Activated CD4-positive, alpha-beta T cell treated with anti-CD3 and anti-CD28 coated beads, Interleukin-2, amount 50 U/mL, for 4 hours (primary cell): ENCODE measurements around the gene SHROOM3.

Experiments used
- DNase-seq, 2 experiments: peaks; one replicate each; pipeline ENCODE4 v3.0.0-alpha.2; 2020

The SHROOM3 gene

GRCh38 chr4:76545226-76545884, 110.3 kb downstream of the SHROOM3 start:
- DNase-seq, result no peak

GRCh38 chr4:76546327-76546726, 111.3 kb downstream of the SHROOM3 start:
- no peak for DNase-seq

- no peak for DNase-seq
Measured at GRCh38 chr4:76546759-76547742, 112.0 kb downstream of the SHROOM3 start.

- no peak for DNase-seq
Measured at GRCh38 chr4:76548704-76549103, 113.7 kb downstream of the SHROOM3 start.

GRCh38 chr4:76549765-76550164, 114.7 kb downstream of the SHROOM3 start:
- DNase-seq, result no peak

GRCh38 chr4:76550966-76551780, 116.1 kb downstream of the SHROOM3 start:
- DNase-seq, result no peak

- DNase-seq, result no peak
Measured at GRCh38 chr4:76554630-76555029, 119.6 kb downstream of the SHROOM3 start.

- no peak for DNase-seq
Measured at GRCh38 chr4:76556452-76556851, 121.4 kb downstream of the SHROOM3 start.

- no peak for DNase-seq
Measured at GRCh38 chr4:76558396-76559235, 123.6 kb downstream of the SHROOM3 start.

GRCh38 chr4:76559236-76560071, 124.4 kb downstream of the SHROOM3 start:
- no peak for DNase-seq

- no peak for DNase-seq
Measured at GRCh38 chr4:76562161-76562560, 127.1 kb downstream of the SHROOM3 start.

GRCh38 chr4:76562836-76563453, 127.9 kb downstream of the SHROOM3 start:
- DNase-seq, result no peak

GRCh38 chr4:76563454-76564122, 128.6 kb downstream of the SHROOM3 start:
- DNase-seq, result no peak

- no peak for DNase-seq
Measured at GRCh38 chr4:76564123-76564915, 129.3 kb downstream of the SHROOM3 start.

GRCh38 chr4:76568262-76568661, 133.2 kb downstream of the SHROOM3 start:
- no peak for DNase-seq

- no peak for DNase-seq
Measured at GRCh38 chr4:76569225-76569624, 134.2 kb downstream of the SHROOM3 start.

GRCh38 chr4:76569706-76570105, 134.7 kb downstream of the SHROOM3 start:
- no peak for DNase-seq

GRCh38 chr4:76570141-76570973, 135.3 kb downstream of the SHROOM3 start:
- DNase-seq, result no peak
